Stimulated activated CD4-positive, alpha-beta T cell treated with anti-CD3 and anti-CD28 coated beads, Interleukin-2, amount 100 ng/mL, for 4 hours (primary cell): ENCODE measurements around the gene CFAP52.
"Not testable (repeated sequence)": the region's sequence is repeated elsewhere in the genome, so short reads cannot be mapped to it uniquely, and the experiment has no call there.

Experiments used
- DNase-seq: peaks from one replicate; pipeline ENCODE4 v3.0.0-alpha.2; 2020; ENCODE audit warnings: low read depth

CFAP52 gene

DNA sequence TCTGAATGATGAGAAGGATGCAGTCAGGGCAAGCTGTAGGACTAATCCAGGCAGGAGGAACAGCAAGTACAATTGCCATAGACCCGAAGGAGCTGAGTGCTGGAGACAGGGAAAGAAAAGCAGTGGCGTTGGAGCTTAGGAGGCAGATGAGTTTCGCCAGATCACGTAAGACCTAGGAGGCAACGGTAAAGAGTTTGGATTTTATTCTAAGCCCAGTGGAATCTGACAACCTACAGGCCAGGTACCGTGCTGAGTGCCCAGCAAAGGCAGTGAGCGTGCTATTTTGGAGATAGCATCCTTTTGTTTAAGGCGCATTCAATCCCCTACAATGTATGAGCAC lies 70.1 kb downstream of the CFAP52 start:
- DNase-seq = no peak

DNA sequence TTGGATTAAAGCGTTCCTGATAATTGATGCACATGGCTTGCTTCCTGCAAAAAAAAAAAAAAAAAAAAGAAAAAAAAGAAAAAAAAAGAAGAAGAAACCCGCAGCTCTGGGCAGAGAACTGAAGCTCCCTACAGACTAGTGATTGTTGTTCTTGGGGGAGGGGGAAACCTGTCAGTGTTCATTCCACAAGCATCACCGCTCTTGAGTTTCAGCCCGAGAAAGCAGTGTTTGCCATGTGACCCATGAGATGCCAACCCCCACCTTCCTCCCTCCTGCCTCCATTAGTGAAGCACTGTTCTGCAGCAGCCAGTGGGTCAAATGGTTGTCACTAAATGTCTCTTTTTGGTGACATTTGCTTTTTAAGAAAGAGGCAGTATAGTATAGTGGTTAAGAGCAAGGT lies 70.6 kb downstream of the CFAP52 start:
- no peak for DNase-seq

DNA sequence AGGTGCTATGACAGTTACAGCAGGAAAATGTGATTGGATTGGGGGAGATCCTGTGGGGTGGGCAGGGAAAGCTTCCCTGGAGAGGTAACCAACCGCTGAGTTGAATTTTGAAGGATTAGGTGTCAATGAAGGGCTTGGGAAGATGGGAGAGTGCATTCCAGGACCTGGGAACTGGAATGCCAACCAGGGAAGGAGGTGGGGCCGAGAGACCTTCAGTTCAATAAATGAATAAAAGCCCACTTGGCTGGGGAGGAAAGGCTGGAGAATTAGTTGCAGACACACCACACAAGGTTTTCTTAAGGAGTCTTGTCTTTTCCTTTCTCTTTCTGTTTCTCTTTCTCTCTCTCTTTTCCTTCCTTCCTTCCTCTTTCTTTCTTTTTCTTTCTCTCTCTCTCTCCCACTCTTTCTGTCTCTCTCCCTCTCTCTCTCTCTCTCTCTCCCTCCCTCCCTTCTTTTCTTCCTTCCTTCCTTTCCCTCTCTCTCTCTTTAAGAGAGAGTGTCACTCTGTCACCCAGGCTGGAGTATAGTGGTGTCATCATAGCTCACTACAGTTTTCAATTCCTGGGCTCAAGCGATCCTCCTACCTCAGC lies 72.2 kb downstream of the CFAP52 start:
- DNase-seq = no peak

DNA sequence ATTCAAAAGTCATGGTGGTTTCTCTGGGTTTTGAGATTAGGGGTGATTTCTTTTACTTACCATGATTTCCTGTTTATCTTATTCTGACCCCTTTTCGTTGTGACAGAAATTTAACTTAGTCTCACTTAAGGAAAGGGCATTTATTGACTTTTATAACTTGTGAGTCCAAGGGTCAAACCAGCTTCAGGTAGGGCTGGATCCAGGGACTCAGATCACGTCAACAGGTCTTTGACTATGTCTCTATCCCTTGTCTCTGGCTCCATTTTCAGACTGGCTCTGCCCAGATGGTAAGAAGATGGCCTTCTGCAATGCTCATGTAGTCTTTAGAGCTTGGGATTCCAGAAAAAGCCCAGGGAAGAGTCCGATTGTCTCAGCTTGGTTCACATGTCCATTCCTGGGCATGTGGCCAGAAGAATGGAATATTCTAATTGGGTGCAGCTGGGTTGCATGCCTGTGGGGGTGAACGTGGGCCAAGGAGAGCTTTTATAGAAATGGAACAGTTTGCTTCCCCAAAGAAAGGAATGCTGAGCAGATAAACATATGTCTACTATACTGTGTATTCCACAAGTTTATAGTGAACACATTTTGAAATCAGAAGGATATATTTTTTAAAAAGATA lies 82.3 kb downstream of the CFAP52 start:
- no peak for DNase-seq

DNA sequence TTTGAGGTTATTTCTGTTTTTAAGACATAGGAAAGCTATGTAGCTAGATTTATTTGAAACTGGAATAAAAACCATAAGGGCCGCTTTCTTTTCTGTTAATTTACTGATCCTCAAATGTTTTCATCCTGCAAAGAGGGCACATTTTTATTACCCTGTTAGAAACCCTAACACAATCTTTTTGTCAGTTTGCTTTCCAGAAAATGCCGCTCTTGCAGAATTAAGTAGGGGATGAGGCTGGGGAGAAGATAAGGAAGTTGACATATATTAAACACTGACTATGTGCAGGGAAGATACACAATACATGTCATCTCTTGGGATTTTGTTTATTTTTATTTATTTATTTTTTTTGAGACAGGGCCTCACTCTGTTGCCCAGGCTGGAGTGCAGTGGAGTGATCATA lies 84.6 kb downstream of the CFAP52 start:
- DNase-seq = no peak

DNA sequence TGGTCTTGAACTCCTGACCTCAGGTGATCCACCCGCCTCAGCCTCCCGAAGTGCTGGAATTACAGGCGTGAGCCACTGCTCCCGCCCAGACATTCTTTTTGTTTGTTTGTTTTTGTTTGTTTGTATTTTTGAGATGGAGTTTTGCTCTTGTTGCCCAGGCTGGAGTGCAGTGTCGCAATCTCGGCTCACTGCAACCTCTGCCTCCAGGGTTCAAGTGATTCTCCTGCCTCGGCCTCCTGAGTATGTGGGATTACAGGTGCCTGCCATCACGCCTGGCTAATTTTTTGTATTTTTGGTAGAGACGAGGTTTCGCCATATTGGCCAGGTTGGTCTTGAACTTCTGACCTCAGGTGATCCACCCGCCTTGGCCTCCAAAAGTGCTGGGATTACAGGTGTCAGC lies 87.1 kb downstream of the CFAP52 start:
- not testable (repeated sequence) for DNase-seq

DNA sequence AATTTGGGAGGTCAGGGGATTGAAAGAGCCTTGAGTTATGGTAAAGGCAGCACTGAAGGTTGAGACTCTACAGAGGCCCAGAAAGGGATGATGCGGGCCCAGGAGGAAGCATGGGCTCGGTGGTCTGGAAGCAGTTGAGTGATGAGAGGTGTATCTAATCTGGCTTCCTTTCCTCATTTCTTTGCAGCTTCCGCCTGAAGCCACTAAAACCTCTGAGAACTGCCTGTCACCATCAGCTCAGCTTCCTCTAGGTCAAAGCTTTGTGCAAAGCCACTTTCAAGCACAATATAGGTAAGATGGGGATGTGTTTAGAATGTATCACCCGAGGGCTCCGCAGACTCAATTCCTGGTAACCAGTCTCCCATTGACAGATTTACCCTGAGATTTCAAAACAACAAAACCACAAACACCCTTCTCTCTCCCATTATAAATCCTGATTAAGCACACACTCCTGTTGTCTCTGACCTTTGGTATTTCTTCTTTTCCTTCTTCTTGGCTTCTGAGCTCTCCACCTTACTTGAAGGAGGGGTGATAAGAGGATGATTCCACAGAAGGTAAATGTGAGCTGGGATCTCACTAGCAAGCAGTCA lies 90.1 kb downstream of the CFAP52 start:
- no peak for DNase-seq

DNA sequence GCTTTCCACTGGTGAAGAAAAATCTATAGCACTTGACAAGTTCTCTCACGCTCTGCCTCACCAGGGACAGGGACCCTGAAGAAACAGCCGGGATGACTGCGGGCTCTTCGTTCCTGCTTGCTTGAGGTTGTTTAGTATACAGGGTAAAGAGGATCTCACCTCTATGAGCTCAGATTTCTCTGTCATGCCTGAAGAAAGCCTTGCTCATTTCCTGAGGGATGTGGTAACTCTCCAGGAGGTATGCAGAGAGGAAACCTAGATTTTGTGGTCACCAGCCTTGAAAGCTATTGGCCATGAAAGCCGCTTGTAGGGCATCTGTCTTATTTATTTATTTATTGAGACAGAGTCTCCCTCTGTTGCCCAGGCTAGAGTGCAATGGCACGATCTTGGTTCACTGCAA lies 92.1 kb downstream of the CFAP52 start:
- no peak for DNase-seq

DNA sequence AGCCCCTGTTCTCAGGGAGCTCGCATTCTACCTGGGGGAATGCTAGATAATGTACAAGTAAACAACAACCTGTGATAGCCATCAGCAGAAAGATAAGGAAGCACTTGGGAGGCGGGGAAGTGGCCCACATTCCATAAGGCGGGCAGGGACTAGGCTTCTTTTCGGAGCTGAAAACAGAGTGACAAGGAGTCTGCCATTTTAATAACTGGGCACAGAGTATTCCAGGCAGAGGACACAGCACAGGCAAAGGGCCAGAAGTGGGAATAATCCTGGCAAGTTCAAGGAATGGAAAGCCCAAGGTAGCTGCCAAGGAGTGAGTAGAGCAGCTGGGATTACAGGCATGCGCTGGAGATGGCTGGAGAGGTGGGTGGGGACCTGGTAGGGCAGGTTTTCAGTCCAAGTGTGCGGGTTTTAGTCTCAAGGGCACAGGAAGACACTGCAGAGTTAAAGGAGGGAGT lies 93.1 kb downstream of the CFAP52 start:
- no peak for DNase-seq

DNA sequence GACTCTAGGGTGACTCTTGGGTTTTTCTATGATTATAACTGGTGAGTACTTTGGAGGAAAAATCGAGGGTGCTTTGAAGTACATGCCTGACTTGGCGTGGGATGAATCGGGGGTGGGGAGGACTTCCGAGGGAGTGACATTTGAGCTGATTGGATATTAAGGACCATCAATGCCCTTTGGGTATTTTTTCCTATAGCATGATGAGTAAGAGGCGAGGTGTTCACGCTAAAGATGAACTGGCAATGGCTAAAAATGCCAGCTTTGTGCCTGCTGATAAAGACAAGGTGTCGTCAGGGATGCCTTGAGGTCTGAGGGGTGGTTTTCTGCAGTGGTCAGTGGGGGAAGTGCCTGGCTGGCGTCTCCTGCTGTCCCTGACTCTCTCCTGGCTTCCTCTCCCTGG lies 94.2 kb downstream of the CFAP52 start:
- no peak for DNase-seq

DNA sequence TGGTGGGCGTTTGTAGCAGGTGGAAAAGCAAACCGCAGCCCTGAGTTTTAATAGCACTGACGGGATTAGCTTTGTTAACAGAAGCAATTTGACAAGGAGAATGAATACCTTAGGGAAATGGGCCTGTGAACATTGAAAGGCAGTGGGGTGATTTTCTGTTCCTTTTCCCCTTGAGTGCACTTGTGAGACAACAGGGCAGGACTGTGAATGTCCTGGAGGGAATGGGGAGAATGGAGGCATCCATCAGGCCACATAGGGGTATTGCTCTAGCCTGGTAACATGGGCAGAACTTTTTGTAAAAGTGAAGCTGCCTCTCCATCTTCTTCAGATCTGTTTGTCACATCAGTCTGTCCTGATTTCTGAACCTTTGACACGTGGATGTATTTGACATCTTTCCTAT lies 95.1 kb downstream of the CFAP52 start:
- no peak for DNase-seq

DNA sequence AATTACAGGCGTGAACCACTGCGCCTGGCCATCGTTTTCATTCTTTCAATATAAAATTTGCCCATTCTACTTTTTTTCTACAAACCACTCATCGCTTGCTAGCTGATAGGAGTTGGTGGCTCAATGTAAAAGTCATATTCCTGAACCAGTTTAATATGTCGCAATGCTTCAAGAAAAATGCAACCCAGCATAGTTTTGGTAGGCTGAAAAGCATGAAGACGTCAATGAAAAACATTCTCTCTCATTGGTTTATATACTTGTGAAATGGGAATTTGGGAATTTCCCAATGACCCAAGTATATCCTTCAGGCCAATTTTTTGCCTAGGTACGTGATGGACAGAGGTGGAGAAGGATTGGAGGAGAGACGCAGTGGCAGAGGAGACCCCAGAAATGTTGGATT lies 95.8 kb downstream of the CFAP52 start:
- no peak for DNase-seq

DNA sequence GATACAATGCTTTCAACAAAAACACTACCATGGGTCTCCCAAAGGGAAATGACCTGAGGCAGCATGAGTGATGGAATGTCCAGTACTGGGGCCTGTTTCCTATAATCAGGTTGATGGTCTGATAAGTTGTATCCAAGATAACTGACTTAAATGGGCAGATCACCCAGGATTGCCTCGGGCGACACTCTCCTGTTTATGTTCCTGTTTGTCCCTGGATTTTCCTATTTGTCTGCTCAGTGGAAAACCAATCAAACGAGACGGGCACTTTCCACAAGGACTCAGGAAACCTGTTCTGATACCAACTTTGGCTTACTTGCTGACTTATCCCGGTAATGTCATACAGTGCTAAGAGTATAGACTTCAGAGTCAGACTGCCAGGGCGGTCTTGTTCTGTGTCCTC lies 96.2 kb downstream of the CFAP52 start:
- no peak for DNase-seq

DNA sequence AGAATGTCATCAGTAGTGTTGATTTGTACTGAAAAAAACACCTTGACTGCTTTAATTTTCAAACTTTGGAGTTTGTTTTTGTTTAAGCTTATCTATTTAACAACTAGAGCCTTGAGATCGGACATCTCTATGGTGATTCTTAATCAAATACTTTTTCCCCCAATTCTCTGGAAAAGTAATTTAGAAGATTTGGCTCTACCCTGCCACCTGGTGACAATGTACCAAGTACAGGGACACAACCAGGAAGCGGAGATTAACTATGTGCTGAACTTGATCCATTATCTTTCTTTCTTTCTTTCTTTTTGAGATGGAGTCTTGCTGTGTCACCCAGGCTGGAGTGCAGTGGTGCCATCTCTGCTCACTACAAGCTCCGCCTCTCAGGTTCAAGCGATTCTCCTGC lies 99.6 kb downstream of the CFAP52 start:
- no peak for DNase-seq

DNA sequence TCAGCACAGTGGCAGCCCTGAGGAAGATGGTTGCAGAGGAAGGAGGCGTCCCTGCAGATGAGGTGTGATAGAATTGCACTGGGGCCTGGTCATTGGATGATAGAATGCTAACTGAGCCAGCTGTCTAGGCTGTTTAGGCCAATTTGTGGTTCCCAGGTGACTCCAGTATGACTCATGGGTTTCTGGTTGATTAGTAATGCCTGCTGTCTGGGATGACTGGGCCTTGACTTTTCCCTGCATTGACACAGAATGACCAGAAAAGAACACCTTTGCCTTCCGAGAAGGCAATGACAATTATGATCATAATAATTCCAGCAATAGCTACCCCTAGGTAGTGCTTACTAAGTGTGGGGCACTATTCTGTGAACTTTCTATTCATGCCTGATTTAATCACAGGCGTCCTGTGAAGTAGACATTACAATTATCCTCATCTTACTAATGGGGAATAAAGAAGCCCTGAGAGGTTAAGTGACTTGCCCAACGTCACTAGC lies 100.4 kb downstream of the CFAP52 start:
- DNase-seq = no peak

DNA sequence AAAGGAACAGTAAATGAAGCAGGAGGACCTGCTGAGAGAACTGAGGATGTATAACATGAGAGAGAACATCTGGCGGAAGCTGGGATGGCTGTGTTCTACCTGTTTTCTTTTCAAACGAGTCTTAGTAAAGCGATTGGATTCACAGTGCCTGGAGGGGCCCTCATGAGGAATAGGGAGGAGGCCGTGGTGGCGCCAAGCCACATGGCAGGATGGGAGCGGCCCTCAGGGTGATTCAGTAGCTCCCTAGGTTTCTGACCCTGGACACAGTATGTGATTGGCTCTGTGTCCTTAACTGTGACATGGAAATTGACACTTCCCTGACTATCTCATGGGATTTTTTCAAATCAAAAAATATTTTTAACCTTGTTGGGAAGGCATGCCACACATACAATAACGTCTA lies 101.0 kb downstream of the CFAP52 start:
- no peak for DNase-seq

DNA sequence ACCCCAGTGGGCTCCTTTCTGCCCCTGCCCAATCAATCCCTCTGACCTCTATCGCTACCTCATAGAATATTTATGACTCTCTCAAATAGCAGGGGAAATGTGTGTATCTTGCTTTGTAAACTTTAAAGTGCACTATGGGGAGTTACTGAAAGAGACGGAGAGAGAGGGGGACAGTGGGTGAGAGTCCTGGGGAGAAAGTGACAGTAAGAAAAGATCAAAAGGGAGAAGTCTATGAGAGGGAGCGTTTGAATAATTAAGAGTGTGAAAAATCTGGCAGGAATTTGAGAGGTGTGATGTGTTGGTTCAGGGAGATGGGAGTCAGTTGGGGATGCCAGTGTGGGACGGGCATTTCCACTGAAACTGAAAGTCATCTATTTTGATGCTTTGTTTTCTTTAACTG lies 101.5 kb downstream of the CFAP52 start:
- DNase-seq = no peak

DNA sequence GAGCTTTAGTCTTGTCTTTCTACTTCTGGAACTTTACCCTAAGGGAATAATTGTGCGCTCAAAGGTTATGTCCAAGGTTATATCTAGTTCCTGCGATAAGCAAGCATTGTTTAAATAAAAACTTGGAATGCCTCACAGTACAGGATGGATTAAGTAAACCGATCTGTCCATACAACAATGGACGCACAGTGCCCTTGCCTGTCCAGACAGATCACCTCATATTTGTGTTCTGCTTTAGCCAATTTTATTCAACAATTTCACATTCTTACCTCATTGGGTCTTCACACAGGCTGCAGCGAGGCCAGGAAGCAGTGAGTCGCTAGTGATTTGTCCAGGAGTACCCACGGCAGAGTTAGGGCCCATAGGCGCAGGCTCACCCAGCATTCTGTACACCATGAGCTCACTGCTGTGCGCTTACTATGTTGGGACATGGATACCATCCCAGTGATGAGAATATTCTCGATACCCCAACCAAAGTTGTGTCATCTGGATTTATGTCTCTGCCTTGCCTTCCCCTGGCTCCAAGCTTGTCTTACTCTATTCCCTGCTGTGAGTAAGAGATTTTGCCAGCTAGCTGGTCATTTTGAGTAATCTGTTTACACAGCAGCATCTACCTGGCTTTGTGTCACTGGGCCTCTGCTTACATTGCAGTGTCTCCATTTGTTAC lies 108.6 kb downstream of the CFAP52 start:
- DNase-seq = no peak
